ENCODE measurements around the gene CTIF. TPM values are rescaled to one million over a fixed set of nuclear protein-coding genes. Genes with fewer than 3 reads are reported as not detected.

CTIF gene
- total RNA-seq, 1 donor from 2014 or later: 54.8 TPM

DNA sequence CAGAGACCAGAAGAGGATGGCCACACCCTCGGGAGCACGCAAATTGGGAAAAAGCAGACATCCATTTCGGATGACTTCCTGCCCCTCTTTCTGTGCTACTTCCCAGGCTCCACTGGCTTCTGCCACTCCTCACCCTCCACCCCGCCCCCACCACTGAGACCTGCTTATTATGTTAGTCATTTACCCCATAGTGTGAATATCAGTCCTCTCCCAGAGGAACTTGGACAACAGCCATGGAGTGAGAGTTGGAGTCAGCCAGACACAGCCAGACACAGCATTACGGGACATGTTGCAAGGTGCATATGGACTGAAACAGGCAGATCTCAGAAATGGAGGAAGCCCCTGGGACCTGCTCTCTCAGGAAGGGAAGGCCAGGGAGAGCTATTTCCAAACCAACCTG, 51.8 kb downstream of the CTIF start:
- intact Hi-C loops (cut with DNase I): no loop called here
- ATAC-seq: no peak
- no peaks in the 10 kb centered on the region for H3K4me1 ChIP-seq
- no peak overlapping the region for H3K4me3 ChIP-seq
- no peak for DNase-seq
- H3K27me3 ChIP-seq (ENCODE audit: low read depth): no peaks in the 10 kb centered on the region
- peaks cover 3% of the 10 kb centered on the region for H3K36me3 ChIP-seq
- no peaks in the 10 kb centered on the region for H3K9me3 ChIP-seq
- no peak overlapping the region for H3K27ac ChIP-seq
- TF ChIP-seq, protein P1, sequence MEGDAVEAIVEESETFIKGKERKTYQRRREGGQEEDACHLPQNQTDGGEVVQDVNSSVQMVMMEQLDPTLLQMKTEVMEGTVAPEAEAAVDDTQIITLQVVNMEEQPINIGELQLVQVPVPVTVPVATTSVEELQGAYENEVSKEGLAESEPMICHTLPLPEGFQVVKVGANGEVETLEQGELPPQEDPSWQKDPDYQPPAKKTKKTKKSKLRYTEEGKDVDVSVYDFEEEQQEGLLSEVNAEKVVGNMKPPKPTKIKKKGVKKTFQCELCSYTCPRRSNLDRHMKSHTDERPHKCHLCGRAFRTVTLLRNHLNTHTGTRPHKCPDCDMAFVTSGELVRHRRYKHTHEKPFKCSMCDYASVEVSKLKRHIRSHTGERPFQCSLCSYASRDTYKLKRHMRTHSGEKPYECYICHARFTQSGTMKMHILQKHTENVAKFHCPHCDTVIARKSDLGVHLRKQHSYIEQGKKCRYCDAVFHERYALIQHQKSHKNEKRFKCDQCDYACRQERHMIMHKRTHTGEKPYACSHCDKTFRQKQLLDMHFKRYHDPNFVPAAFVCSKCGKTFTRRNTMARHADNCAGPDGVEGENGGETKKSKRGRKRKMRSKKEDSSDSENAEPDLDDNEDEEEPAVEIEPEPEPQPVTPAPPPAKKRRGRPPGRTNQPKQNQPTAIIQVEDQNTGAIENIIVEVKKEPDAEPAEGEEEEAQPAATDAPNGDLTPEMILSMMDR (IDR thresholded peaks at IDR 0.05): no peak

DNA sequence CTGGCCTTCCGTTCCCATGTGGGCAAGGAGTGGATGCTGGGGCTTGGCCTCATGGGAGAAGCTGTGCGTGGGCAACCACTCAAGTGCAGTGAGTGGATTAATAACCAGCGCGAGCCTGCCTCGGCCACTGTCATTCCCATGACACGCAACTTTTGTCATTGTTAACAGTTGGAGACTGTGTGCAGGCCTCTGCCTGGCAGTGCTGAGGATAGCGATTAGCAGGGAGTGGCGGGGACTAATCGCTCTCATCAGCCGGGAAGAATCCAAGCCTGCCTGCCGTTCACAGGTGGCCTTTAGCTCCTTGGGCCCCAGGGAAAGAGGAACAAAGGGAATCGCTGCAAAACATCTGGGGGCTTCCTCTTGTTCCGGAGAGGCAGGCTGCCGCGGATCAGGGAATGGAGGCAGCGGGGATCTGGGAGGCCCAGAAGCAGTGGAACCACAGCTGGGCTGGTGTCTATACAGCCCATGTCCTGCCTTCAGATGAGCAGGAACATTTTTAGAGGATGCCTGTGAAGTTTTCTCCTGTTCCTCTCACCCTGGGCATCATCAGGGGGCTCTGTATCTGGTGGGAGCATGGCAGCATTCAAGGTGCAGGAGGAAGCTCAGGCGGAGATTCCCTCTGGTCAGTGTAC, 53.8 kb downstream of the CTIF start:
- intact Hi-C loops (cut with DNase I): no loop called here
- ATAC-seq (no peak), DNase-seq (no peak)
- Histone ChIP-seq H3K4me1 (no peaks in the 10 kb centered on the region), H3K36me3 (peaks cover 3% of the 10 kb centered on the region), H3K9me3 (no peaks in the 10 kb centered on the region), H3K27me3 (ENCODE audit: low read depth) (no peaks in the 10 kb centered on the region), H3K27ac (no peak overlapping the region), H3K4me3 (no peak overlapping the region)
- TF ChIP-seq, protein P1 (IDR thresholded peaks at IDR 0.05): no peak

DNA sequence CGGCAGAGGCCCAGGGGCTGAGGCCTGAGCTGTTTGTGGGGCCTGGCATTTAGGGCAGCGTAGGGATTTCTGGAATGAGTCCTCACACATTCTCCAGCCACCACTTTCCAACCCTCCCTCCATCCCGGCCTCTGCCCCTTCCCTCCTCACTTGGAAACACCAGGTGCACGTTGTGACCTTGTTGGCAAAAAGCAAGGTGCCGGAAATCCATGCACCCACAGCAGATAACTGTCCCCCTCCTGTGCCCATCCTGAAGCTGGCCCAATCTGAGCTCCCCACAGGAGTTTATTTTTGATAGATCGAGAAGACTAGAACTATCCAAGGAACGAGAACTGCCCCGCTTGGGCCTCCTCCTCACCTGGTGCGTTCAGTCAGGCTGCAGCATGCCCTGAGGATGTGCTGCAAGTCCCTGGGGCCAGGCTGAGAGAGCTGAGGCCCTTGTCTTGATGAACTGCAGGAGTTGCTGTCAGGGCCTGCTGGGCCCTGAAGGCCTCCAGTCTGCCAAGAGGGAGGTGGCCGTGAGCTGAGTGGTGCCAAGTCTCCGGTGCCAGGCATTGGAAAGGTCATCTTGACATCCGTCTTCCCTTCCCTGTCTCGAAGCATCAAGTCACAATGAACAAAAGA, 55.8 kb downstream of the CTIF start:
- TF ChIP-seq, protein P1 (IDR thresholded peaks at IDR 0.05): no peak
- ATAC-seq (no peak), DNase-seq (no peak)
- Histone ChIP-seq H3K4me3 (no peak overlapping the region), H3K4me1 (no peaks in the 10 kb centered on the region), H3K36me3 (peaks cover 3% of the 10 kb centered on the region), H3K27ac (no peak overlapping the region), H3K9me3 (no peaks in the 10 kb centered on the region), H3K27me3 (ENCODE audit: low read depth) (no peaks in the 10 kb centered on the region)
- intact Hi-C loops (cut with DNase I): no loop called here

DNA sequence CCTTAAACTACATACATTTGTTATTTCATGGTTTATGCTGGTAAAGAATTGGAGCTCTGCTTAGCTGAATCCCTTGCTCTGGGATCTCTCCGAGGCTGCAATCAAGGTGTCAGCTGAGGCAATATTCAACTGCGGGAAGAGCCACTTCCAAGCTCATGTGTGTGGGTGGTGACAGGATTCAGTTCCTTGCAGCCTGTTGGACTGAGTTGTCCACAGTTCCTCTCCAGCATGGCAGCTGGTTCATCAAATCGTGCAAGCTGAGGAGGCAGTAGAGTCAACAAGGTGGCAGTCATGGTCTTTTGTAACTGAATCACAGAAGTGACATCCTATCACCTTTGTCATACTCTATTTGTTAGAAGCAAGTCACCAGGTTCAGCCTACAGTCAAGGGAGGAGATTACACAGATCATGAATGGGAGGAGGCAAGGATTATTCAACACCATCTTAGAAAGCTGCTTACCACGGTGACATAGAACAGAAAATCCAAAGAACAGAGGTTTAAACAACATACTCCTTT, 56.9 kb downstream of the CTIF start:
- H3K27me3 ChIP-seq (ENCODE audit: low read depth): no peaks in the 10 kb centered on the region
- peaks cover 3% of the 10 kb centered on the region for H3K36me3 ChIP-seq
- H3K27ac ChIP-seq: no peak overlapping the region
- intact Hi-C loops (cut with DNase I): no loop called here
- H3K9me3 ChIP-seq: no peaks in the 10 kb centered on the region
- TF ChIP-seq, protein P1 (IDR thresholded peaks at IDR 0.05): no peak
- no peaks in the 10 kb centered on the region for H3K4me1 ChIP-seq
- H3K4me3 ChIP-seq: no peak overlapping the region
- ATAC-seq (no peak), DNase-seq (no peak)

DNA sequence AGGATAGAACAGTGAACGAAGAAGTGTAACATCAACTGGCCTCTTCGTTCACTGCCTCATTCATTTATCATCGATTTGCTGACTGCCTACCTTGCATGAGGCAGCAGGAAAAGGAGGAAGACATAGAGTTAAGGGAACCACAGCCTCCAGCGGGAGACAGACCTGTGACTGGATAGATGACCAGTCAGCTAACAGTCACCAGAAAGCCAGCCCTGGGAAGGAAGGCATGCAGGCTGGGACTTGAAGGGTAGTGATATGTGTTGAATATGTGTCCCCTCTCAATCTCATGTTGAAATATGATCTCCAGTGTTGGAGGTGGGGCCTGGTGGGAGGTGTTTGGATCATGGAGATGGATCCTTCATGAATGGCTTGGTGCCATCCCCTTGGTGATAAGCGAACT, 58.3 kb downstream of the CTIF start:
- no peaks in the 10 kb centered on the region for H3K4me1 ChIP-seq
- DNase-seq (no peak), ATAC-seq (no peak)
- no peaks in the 10 kb centered on the region for H3K9me3 ChIP-seq
- no peak overlapping the region for H3K27ac ChIP-seq
- peaks cover 3% of the 10 kb centered on the region for H3K36me3 ChIP-seq
- no peak overlapping the region for H3K4me3 ChIP-seq
- TF ChIP-seq, protein P1 (IDR thresholded peaks at IDR 0.05): no peak
- intact Hi-C loops (cut with DNase I): no loop called here
- H3K27me3 ChIP-seq (ENCODE audit: low read depth): no peaks in the 10 kb centered on the region
